Activated CD8-positive, alpha-beta memory T cell treated with anti-CD3 and anti-CD28 coated beads for 1 hour (primary cell): Measurements from ENCODE around the gene ZNF724.
"Not testable (repeated sequence)": the region's sequence is repeated elsewhere in the genome, so short reads cannot be mapped to it uniquely, and the experiment has no call there.

Experiments
- DNase-seq, 2 donors: peaks; one replicate each; pipeline ENCODE4 v3.0.0-alpha.2; 2020; ENCODE audit warnings: low read depth in 1 of 2; ENCODE audit errors: extremely low read depth in 1 of 2

ZNF724 gene

GRCh38 chr19:23249911-23250649 is at the start of gene ZNF724:
Gene ZNF724, minus strand, starts transcription at chr19:23250394. Its CDS starts 152 bp downstream, at chr19:23250242.
- peak; percentile 65 to 70 for DNase-seq

DNA sequence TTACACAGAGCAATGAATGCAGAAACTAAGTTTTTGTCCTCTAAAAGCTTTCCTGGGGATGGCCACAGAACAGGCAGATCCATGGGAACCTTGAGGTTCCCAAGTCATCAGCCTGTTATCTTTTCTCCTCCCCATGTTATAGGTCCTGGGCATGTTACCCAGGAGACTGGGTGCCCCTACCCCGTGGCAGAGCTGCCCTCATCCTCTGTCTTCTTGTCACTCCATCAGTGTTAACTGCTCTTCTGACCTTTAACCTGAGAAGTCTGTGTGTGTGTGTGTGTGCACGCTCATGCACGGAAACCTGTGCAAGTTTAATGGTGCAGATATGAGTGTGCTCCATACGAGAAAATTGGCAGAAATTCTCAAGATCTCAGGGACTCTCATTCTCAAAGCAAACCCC is 43.9 kb upstream of the ZNF724 start:
- no peak for DNase-seq

DNA sequence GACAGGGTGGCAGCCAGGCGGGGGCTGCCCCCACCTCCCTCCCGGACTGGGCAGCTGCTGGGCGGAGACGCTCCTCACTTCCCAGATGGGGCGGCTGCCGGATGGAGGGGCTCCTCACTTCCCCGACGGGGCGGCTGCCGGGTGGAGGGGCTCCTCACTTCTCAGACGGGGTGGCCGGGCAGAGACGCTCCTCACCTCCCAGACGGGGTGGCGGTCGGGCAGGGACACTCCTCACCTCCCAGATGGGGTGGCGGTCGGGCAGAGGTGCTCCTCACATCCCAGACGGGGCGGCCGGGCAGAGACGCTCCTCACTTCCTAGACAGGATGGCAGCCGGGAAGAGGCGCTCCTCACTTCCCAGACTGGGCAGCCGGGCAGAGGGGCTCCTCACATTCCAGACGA is 39.8 kb upstream of the ZNF724 start:
- not testable (repeated sequence) for DNase-seq

DNA sequence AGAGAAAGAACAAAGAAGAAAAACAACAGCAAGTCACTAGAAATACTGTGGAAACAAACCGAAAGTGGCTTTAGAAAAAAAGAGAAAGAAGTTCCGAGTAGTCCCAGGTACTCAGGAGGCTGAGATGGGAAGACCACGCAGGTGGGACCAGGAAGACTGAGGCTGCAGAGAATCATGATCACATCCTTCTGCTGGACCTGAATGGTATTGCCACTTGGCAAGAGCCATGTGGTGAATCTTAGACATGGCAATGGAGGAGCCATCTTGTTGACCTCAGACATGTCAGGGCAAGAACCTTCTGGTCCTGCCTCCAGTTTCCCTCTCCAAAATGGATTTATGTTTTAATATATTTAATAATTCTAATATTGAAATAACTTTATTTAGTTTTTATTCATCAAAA is 37.4 kb upstream of the ZNF724 start:
- no peak for DNase-seq

DNA sequence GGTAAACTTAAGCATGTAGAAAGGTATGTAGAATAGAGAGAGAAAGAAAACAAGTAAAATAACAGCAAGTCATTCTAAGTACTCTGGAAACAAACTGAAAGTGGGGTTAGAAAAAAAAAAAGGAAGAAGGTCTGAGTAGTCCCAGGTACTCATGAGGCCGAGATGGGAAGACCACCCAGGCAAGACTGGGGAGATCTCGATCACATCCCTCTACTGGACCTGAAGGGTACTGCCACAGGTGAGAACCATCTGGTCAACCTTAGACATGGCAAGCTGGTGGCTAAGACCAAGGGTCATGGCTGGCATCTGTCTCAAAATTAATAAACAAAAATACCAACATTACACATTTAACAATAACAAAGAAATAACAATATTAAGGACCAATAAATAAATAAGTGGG is 36.3 kb upstream of the ZNF724 start:
- DNase-seq: no peak

- no peak for DNase-seq
Measured at GRCh38 chr19:23285948-23286347, 35.8 kb upstream of the ZNF724 start.

DNA sequence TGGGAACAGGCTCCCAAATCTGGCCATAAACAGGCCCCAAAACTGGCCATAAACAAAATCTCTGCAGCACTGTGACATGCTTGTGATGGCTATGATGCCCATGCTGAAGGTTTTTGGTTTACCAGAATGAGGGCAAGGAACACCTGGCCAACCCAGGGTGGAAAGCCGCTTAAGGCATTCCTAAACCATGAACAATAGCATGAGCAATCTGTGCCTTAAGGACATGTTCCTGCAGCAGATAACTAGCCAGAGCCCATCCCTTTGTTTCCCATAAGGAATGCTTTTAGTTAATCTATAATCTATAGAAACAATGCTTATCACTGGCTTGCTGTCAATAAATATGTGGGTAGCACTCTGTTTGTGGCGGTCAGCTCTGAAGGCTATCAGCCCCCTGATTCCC is 35.1 kb upstream of the ZNF724 start:
- not testable (repeated sequence) for DNase-seq

DNA sequence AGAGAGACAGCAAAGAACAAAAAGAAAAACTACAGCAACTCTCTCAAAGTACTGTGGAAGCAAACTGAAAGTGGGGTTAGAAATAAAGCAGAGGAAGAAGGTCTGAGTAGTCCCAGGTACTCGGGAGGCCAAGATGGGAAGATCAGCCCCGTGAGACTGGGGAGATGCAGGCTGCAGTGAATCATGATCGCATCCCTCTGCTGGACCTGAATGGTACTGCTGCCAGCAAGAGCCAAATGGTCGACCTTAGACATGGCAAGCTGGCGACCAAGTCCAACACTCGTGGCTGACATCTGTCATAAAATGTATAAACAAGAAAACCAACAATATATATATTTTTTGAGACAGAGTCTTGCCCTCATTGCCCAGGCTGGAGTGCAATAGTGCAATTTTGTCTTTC is 33.7 kb upstream of the ZNF724 start:
- peak; percentile 34 to 46 for DNase-seq

- DNase-seq: no peak
Measured at GRCh38 chr19:23281663-23282276, 31.6 kb upstream of the ZNF724 start.

GRCh38 chr19:23278118-23278517 is 27.9 kb upstream of the ZNF724 start:
- DNase-seq: not testable (repeated sequence)

GRCh38 chr19:23273590-23274412 is 23.6 kb upstream of the ZNF724 start:
- DNase-seq: peak; percentile 88

DNA sequence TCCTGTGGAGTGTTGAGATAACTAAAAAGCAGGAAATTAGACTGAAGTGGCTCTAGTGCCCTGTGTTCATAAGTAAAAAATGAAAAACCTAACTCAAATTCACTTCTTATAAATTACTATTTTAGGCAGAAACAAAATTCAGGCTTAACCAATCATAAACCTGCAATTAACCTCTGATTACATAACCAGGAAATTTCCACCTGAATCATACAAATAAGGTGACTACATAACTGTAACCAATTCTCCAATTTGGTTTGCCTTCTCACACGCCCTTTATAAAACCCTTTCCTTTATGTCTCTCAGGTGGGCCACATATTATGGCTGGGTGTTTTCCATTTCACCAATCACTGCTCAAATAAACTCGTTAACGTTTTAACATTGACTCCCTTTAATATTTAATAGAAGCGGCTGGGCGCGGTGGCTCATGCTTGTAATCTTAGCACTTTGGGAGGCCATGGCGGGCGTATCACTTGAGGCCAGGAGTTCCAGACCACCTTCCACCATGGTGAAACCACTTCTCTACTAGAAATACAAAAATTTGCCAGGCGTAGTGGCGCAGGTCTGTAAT is 22.9 kb upstream of the ZNF724 start:
- no peak for DNase-seq

DNA sequence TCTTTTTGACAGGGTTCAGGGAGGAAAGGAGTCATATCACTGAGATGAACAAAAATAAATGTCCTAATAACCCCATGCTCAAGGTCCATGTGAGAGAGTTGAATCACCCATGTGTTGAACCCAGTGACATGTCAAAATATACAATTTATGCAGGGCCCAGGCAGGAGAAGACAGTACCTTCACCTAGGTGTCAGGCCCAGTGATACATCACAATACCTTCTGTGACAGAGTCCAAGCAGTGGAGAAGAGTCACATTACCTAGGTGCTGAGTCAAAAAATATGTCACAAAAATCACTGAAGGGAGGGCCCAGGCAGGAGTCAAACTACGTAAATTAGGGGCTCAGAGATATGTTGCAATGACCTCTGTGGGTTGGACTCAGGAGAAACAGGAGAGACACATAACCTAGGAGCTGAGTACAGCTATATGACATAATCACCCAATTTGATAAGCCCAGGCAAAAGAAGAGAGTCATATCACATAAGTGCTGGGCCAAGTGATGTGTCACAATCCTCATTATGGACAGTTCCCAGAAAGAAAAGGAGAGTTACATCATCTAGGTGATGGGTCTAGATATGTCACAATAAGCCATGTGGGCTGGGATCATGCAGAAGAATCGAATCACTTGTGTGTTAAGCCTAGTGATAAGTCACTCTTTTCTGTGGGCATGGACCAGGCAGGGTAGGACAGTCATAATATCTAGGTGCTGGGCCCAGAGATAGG is 13.8 kb upstream of the ZNF724 start:
- DNase-seq: no peak

GRCh38 chr19:23263396-23263795 is 13.2 kb upstream of the ZNF724 start:
- DNase-seq: no peak

DNA sequence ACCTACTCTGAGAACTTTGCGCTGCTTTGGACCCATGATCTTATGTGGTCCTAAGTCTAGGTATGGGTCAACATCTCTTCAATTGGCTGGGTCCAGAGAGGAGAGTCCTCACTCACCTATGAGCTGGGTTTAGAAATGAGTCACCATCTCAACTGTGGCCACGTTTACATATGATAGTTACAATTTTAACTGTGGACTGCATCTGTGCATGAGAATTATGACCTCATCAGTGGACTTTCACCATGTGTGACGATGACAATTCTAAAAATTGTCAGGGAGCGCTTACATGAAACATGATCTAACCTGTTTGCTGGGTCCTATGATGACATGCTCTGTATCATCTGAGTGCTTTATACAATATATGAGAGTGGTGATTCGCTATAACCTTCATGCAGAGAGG is 12.7 kb upstream of the ZNF724 start:
- no peak for DNase-seq

DNA sequence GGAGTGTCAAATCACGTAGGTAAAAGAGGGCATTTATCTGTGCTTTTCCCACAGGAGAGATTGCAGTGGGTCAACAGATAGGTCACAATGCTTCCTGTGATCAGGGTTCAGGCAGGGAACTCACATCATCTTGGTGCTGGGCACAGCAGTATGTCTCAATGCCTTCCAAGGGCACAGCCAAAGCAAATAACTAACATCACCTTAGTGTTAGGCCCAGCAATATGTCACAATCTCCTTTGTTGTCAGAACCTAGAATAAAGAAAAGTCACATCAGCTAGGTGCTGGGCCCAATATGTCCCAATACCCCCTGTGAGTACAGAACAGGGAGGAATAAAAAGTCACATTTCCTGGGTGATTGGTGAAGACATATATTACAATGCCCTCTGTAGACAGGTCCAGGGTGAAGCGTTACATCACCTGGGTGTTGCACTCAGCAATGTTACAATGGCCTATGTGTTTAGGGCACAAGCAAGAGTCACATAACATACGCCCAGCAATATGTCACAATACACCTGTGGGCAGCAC is 11.4 kb upstream of the ZNF724 start:
- DNase-seq: no peak

DNA sequence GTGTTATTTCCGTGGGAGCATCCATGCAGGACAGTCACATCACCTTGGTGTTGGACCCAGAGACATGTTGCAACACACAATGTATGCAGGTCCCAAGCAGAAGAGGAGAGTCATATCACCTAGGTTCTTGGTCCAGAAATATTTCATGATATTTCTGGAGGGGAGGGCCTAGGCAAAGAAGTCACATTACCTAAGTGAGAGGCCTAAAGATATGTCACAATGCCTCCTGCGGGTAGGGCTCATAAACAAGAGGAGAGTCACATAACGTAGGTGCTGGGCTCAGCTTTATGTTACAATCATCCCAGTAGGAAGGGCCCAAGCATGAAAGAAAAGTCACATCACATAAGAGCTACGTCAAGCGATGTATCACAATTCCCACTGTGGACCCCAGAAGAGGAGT is 10.8 kb upstream of the ZNF724 start:
- no peak for DNase-seq

DNA sequence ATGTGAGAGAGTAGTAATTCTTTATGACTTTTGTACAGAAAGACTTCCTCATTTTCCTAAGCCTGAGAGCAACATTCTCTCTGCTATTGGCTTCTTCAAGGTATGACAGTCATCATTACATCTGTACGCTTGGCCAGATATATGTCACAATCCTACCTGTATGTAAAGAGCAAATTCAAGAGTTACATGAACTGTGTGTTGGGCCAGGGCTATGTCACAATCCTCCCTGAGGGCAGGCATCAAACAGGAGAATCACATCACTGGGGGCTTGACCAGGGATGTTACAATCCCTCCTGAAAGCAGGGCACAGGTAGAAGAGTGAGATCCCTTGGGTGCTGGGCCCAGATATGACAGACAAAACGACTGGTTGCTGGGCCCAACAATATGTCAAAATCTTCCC is 9.8 kb upstream of the ZNF724 start:
- DNase-seq: no peak

- no peak for DNase-seq
Measured at GRCh38 chr19:23255700-23256099, 5.5 kb upstream of the ZNF724 start.

- no peak for DNase-seq
Measured at GRCh38 chr19:23254141-23254910, 4.1 kb upstream of the ZNF724 start.
